ENCODE data around the gene PAEP. TPM values are rescaled to one million over a fixed set of nuclear protein-coding genes. Genes with fewer than 3 reads are reported as not detected.

The PAEP gene
- total and polyA plus RNA-seq, 5 experiments from 2014 or later, result not detected

DNA sequence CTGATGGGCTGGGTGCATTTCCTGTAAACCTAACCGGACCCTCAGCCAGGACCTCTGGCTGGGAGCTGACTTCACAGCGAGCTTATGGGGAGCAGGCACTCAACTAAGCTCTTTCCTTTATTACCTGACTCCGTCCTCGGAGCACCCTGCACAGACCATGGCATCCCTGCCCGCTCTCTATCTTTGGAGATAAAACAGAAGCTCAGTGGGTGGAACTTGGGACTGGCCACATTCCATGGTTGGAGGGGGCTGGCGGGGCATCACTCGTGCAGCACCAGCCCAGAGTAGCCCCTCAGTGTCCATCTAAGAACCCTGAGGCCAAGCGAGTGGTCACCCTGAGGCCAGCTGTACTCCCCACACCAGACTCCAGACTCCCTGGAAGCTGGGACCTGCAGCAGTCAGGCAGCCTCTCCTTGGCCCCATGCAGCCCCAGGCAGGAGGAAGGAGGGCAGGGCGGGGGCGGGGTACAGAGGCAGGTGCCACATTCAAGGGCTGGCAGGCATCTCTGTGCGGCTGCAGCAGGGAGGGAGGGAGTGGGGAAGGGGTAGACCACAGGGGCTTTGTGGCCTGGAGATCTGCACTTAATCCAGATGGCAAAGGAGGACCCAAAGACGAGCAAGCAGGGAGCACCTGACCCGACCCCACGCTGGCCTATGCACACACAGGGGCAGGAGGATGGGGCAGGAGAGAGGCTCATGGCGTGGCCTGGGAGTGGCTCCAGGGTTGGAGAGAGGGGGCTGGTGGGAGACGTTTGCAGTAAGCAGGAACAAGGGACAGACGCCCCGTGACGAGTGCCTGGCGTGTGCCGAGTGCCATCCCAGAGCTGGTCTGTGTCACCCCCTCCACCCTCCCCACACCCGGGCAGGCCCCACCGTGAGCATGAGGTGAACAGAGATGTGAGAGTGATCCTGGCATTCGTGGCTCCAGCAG, 51.7 kb downstream of the PAEP start:
- no peak for ATAC-seq
- Mint-ChIP-seq H3K4me3 (no peak overlapping the region), H3K4me1 (peaks cover 0 to 5% (median 0%) of the 10 kb centered on the region in 4 donors), H3K27ac (no peak overlapping the region), H3K36me3 (no peaks in the 10 kb centered on the region), H3K9me3 (peaks cover 0 to 4% (median 0%) of the 10 kb centered on the region in 9 donors), H3K27me3 (peaks cover 3 to 24% (median 19%) of the 10 kb centered on the region in 5 donors)
- DNase-seq, result no peak
- POLR2A ChIA-PET, result no interaction called here

DNA sequence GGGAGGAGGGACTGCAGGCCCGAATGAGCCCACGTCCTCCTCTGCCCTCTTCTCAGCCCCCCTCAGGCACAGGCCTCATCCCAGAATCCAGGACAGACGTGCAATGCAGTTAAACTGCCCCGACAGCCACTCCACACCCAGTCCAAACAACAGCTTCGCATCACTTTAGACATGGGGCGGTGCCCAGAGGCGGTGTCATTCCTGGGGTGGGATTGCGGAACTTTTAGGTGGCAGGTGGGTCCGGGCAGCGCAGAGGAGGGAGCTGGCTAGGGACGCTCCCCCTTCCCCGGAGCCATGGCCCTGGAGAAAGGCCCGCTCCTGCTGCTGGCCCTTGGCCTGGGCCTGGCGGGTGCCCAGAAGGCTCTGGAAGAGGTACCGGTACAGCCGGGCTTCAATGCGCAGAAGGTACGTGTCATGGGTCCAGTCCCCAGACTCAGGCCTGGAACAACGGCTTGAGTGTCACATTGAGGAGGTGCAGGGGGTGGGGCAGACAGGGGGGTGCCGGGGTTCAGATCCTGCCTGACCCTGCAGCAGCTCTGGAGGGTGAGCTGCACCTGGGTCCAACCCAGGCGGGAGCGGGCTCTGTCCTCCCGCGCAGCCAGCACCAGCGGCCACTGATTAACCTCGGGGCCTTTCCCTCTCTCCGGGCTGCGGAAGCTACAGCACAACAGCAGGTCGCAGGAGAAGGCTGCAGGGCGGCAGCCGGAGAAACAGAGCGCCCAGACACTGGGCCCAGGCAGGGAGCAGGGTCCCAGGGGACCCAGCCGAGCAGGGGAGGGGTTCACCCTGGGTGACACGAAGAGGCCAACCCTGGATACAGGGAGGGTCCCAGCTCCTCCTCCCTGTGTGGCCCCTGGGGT, 52.6 kb downstream of the PAEP start:
- H3K9me3 Mint-ChIP-seq, result peaks cover 0 to 4% (median 0%) of the 10 kb centered on the region in 9 donors
- POLR2A ChIA-PET, result no interaction called here
- H3K27me3 Mint-ChIP-seq, result peaks cover 3 to 31% (median 24%) of the 10 kb centered on the region in 5 donors
- no peak overlapping the region for H3K27ac Mint-ChIP-seq
- H3K36me3 Mint-ChIP-seq, result no peaks in the 10 kb centered on the region
- no peak for ATAC-seq
- peaks cover 0 to 5% (median 0%) of the 10 kb centered on the region in 4 donors for H3K4me1 Mint-ChIP-seq
- DNase-seq, result no peak
- no peak overlapping the region for H3K4me3 Mint-ChIP-seq

DNA sequence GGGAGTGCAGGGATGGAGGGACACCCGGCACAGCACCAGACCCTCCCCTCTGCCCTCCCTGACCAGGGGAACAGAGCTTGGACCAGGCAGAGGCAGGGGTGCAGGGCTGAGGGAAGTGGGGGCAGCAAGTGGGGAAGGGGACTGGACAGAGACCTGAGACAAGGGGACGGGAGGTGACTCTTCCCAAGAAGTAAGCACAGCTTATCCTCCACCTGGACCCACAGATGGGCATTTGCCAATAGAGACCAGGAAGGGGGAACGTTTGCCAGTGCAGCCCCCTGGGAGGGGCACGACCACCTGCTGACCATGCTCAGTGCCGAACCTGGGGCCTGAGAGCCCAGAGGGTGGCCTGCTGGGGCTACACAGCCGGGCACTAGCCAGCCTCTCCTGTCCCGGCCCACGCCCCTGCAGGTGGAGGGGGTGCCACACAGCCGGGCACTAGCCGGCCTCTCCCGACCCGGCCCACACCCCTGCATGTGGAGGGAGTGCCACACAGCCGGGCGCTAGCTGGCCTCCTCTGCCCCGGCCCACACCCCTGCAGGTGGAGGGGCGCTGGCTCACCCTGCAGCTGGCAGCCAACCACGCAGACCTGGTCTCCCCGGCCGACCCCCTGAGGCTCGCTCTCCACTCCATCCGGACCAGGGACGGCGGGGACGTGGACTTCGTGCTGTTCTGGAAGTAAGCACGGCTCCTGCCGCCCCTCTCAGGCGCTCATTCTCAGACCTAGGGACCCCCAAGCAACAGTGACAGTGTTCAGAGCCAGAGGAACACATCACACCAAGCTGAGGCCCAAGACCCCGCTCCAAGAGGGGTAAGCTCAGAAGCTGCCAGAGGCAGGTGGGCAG, 53.5 kb downstream of the PAEP start:
- Mint-ChIP-seq H3K27me3 (peaks cover 2 to 31% (median 23%) of the 10 kb centered on the region in 5 donors), H3K9me3 (peaks cover 0 to 4% (median 0%) of the 10 kb centered on the region in 9 donors), H3K27ac (no peak overlapping the region), H3K4me1 (peaks cover 0 to 5% (median 0%) of the 10 kb centered on the region in 4 donors), H3K36me3 (no peaks in the 10 kb centered on the region), H3K4me3 (no peak overlapping the region)
- POLR2A ChIA-PET, result no interaction called here
- DNase-seq, result no peak
- ATAC-seq, result no peak

DNA sequence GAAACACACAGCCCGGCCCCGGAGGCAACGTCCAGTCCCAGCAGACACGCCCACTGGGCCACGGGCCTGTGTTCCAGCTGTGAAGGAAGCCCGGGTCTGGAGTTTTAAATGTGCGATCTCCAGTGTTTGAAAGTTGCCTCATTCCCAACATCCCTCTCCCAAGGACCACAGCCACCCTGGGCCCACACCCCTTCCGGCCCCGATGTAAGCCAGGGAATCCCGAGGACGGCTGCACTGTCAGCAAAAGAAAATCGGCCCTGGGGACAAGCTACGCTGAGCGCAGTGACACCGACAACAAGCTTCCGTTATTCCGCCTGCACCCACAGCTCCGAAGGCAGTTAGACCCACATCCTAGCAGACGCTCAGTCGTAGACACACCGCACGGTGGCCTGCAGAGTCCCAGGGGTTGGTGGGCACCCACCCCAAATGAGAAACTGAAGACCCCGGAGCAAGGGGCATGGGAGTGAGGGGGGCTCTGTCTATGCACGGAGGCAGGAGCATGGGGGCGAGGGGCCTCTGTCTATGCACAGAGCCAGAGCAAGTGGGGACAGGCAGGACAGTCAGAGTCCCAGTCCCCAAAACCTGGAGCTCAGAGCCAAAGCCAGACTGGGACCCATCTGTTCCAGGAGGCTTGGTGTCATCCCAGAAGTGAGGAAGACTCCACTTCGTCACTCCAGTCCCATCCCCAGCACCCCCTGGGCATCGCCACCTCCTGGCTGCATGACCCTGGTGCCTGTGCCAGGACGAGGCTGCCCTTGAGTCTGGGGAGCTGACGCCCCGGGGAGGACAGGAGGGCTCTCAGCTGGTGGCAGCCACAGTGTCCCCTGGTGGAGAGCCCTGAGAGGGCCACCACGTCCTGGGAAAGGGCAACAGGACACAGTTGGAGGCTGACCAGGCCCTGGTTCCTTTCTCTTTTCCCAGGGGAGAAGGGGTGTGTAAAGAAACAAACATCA, 54.4 kb downstream of the PAEP start:
- POLR2A ChIA-PET, result no interaction called here
- ATAC-seq (no peak), DNase-seq (no peak)
- Mint-ChIP-seq H3K36me3 (no peaks in the 10 kb centered on the region), H3K4me3 (no peak overlapping the region), H3K4me1 (peaks cover 0 to 5% (median 0%) of the 10 kb centered on the region in 4 donors), H3K9me3 (peaks cover 0 to 4% (median 0%) of the 10 kb centered on the region in 9 donors), H3K27ac (no peak overlapping the region), H3K27me3 (peaks cover 3 to 31% (median 23%) of the 10 kb centered on the region in 5 donors)

Other genes starting within 250 kb of the PAEP start
- under 1 TPM; 0.13 to 0.22 TPM for gene PPP1R26, start 82.0 kb upstream of the PAEP start, total RNA-seq
- not detected for gene PPP1R26, start 82.0 kb upstream of the PAEP start, polyA plus RNA-seq
- 10 to 100 TPM; 32.6 to 35.7 TPM for gene MRPS2, start 61.1 kb upstream of the PAEP start, total RNA-seq
- gene MRPS2, start 61.1 kb upstream of the PAEP start, polyA plus RNA-seq, result 10 to 100 TPM; 28.3 to 64.0 (median 45.4) TPM
- gene LCN1, start 40.3 kb upstream of the PAEP start, total RNA-seq, result not detected
- gene LCN1, start 40.3 kb upstream of the PAEP start, polyA plus RNA-seq, result not detected
- not detected for gene OBP2A, start 15.6 kb upstream of the PAEP start, total RNA-seq
- gene OBP2A, start 15.6 kb upstream of the PAEP start, polyA plus RNA-seq, result not detected
- gene GLT6D1, start 77.8 kb downstream of the PAEP start, total RNA-seq, result not detected
- not detected for gene GLT6D1, start 77.8 kb downstream of the PAEP start, polyA plus RNA-seq
- not detected for gene LCN9, start 101.6 kb downstream of the PAEP start, total RNA-seq
- not detected for gene LCN9, start 101.6 kb downstream of the PAEP start, polyA plus RNA-seq
- gene SOHLH1, start 137.7 kb downstream of the PAEP start, total RNA-seq, result not detected
- gene SOHLH1, start 137.7 kb downstream of the PAEP start, polyA plus RNA-seq, result not detected
- not detected for gene KCNT1, start 140.4 kb downstream of the PAEP start, total RNA-seq
- gene KCNT1, start 140.4 kb downstream of the PAEP start, polyA plus RNA-seq, result not detected